SK-N-SH treated with all-trans-retinoic acid at 6 μM for 48 hours (cell line): ENCODE results near the gene KDM4E.
"Not testable (repeated sequence)": the region's sequence is repeated elsewhere in the genome, so short reads cannot be mapped to it uniquely, and the experiment has no call there.

Experiments
- ATAC-seq: fragments of 200-7000 bp; cut with Tn5 transposase; 3 replicates; pipeline ENCODE4 v1.9.1; 2020; ENCODE audit warnings: mild to moderate bottlenecking, moderate library complexity
- BACH2 ChIP-seq: fragments of 250-450 bp; sonication (Bioruptor Pico); IDR thresholded peaks from 2 replicates; pipeline ENCODE4 v1.9.0; 2021; ENCODE audit warnings: mild to moderate bottlenecking, borderline replicate concordance
- CSDC2 ChIP-seq: fragments of 250-450 bp; sonication (Bioruptor Pico); IDR thresholded peaks from 2 replicates; pipeline ENCODE4 v1.5.0; 2020; ENCODE audit warnings: mild to moderate bottlenecking, moderate library complexity
- ESRRG ChIP-seq: fragments of 250-450 bp; sonication (Bioruptor Pico); IDR thresholded peaks from 2 replicates; pipeline ENCODE4 v1.6.1; 2021; ENCODE audit warnings: mild to moderate bottlenecking
- GLIS3 ChIP-seq: fragments of 250-450 bp; sonication (Bioruptor Pico); IDR thresholded peaks from 2 replicates; pipeline ENCODE4 v1.5.0; 2020; ENCODE audit warnings: mild to moderate bottlenecking, moderate library complexity
- ISL1 ChIP-seq: fragments of 250-450 bp; sonication (Bioruptor Pico); IDR thresholded peaks from 2 replicates; pipeline ENCODE4 v2.1.2; 2022; ENCODE audit warnings: mild to moderate bottlenecking, moderate library complexity
- OSR1 ChIP-seq: fragments of 250-450 bp; sonication (Bioruptor Pico); IDR thresholded peaks from 2 replicates; pipeline ENCODE4 v1.8.0; 2022; ENCODE audit warnings: moderate library complexity, mild to moderate bottlenecking, inconsistent platforms
- POU6F1 ChIP-seq: fragments of 250-450 bp; sonication (Bioruptor Pico); IDR thresholded peaks from 2 replicates; pipeline ENCODE4 v1.8.0; 2021; ENCODE audit warnings: low read depth, mild to moderate bottlenecking, moderate library complexity, borderline replicate concordance
- RARB ChIP-seq: fragments of 250-450 bp; sonication (Bioruptor Pico); IDR thresholded peaks from 2 replicates; pipeline ENCODE4 v1.8.0; 2021; ENCODE audit warnings: mild to moderate bottlenecking, moderate library complexity
- SNAI2 ChIP-seq: fragments of 250-450 bp; sonication (Bioruptor Pico); IDR thresholded peaks from 2 replicates; pipeline ENCODE4 v1.5.0; 2020; ENCODE audit warnings: mild to moderate bottlenecking, moderate library complexity
- TCF4 ChIP-seq: fragments of 250-450 bp; sonication (Bioruptor Pico); IDR thresholded peaks from 2 replicates; pipeline ENCODE4 v1.8.0; 2021; ENCODE audit warnings: mild to moderate bottlenecking, moderate library complexity, borderline replicate concordance
- ZC3H10 ChIP-seq: fragments of 250-450 bp; sonication (Bioruptor Pico); IDR thresholded peaks from 2 replicates; pipeline ENCODE4 v1.5.1; 2021; ENCODE audit warnings: mild to moderate bottlenecking, moderate library complexity
- ZFP3 ChIP-seq: fragments of 250-450 bp; sonication (Bioruptor Pico); IDR thresholded peaks from 2 replicates; pipeline ENCODE4 v1.5.0; 2020; ENCODE audit warnings: mild to moderate bottlenecking, moderate library complexity
- ZFP30 ChIP-seq: fragments of 450-650 bp; formaldehyde crosslinking; IDR thresholded peaks from 2 replicates; pipeline ENCODE4 v1.5.0; 2022; ENCODE audit warnings: mild to moderate bottlenecking, moderate library complexity
- ZNF565 ChIP-seq: fragments of 450-650 bp; formaldehyde crosslinking; conservative IDR thresholded peaks from 2 replicates; pipeline ENCODE4 v1.5.0; 2020; ENCODE audit warnings: low read depth, mild to moderate bottlenecking, moderate library complexity
- ZNF70 ChIP-seq: fragments of 450-650 bp; formaldehyde crosslinking; IDR thresholded peaks from 2 replicates; pipeline ENCODE4 v1.5.0; 2020; ENCODE audit warnings: mild to moderate bottlenecking, moderate library complexity
- ZNF8 ChIP-seq: fragments of 450-650 bp; formaldehyde crosslinking; IDR thresholded peaks from 2 replicates; pipeline ENCODE4 v1.5.0; 2020; ENCODE audit warnings: mild to moderate bottlenecking, moderate library complexity
- TF ChIP-seq, protein P1 (sequence below): fragments of 250-450 bp; sonication (Bioruptor Pico); IDR thresholded peaks from 2 replicates; pipeline ENCODE4 v1.8.0; 2020; ENCODE audit warnings: mild to moderate bottlenecking, moderate library complexity, borderline replicate concordance
- TF ChIP-seq, protein P2 (sequence below): fragments of 250-450 bp; sonication (Bioruptor Pico); IDR thresholded peaks from 2 replicates; pipeline ENCODE4 v1.5.1; 2021; ENCODE audit warnings: mild to moderate bottlenecking, moderate library complexity
- TF ChIP-seq, protein P3 (sequence below): fragments of 250-450 bp; sonication (Bioruptor Pico); IDR thresholded peaks from 2 replicates; pipeline ENCODE4 v1.5.1; 2020; ENCODE audit warnings: low read depth, mild to moderate bottlenecking, moderate library complexity
- TF ChIP-seq, protein P4 (sequence below): fragments of 250-450 bp; sonication (Bioruptor Pico); IDR thresholded peaks from 2 replicates; pipeline ENCODE4 v1.5.0; 2020; ENCODE audit warnings: mild to moderate bottlenecking, moderate library complexity

Gene KDM4E

DNA sequence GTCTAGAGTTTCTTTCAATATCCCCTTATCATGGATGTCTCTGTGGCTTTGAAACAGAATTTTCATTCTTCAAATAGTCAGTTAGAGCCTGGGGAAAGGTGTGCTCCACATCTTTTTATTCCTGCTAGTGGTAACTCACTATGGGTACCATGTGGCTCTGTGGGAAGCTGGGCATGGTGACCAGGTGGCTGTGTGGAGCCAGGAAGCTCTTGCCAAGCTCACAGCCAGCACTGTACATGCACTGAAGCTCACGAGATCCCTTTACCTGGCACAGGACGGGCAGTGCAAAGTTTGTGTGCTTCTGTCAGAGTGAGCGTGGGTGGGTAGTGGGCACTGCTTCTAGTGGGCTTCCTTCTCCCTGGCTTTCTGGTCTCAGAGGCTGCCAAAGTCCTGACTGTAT, 17.8 kb downstream of the KDM4E start:
- TF ChIP-seq, protein P1, sequence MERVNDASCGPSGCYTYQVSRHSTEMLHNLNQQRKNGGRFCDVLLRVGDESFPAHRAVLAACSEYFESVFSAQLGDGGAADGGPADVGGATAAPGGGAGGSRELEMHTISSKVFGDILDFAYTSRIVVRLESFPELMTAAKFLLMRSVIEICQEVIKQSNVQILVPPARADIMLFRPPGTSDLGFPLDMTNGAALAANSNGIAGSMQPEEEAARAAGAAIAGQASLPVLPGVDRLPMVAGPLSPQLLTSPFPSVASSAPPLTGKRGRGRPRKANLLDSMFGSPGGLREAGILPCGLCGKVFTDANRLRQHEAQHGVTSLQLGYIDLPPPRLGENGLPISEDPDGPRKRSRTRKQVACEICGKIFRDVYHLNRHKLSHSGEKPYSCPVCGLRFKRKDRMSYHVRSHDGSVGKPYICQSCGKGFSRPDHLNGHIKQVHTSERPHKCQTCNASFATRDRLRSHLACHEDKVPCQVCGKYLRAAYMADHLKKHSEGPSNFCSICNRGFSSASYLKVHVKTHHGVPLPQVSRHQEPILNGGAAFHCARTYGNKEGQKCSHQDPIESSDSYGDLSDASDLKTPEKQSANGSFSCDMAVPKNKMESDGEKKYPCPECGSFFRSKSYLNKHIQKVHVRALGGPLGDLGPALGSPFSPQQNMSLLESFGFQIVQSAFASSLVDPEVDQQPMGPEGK (CRISPR knock-in tag) = no peak
- TF ChIP-seq TCF4 (CRISPR knock-in tag) (no peak), BACH2 (no peak), ZFP30 (CRISPR knock-in tag) (no peak), ZNF70 (no peak), OSR1 (CRISPR knock-in tag) (no peak), ISL1 (CRISPR knock-in tag) (no peak)
- TF ChIP-seq, all 23 proteins: peak for 0

DNA sequence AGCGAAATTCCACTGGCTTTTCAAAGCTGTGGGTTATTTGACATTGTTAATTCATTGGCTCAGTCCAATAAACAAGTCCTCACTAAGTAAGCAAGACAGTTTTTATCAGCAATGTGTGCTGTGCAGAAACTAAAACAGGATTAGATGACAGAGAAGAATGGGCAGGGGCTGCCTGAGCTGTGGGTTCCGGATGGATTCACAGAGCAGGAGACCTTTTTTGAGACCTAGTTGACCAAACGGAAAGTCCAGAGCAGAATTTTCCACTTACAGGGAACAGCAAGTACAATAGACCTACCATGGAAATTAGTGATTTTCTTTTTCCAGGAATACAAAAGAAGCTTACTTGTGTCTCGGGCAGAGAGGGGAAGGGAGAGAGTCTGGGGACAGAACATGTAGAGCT, 19.0 kb downstream of the KDM4E start:
- TF ChIP-seq ZNF565 (CRISPR knock-in tag) (no peak), BACH2 (no peak)
- TF ChIP-seq, all 23 proteins: peak for 0
- ATAC-seq = no peak

More for the DNA sequence above, 17.8 kb downstream of the KDM4E start:
- ATAC-seq = no peak

GRCh38 chr11:95045812-95046211, 20.8 kb downstream of the KDM4E start:
- ATAC-seq = no peak
- TF ChIP-seq ZNF565 (CRISPR knock-in tag) (no peak), ZNF70 (no peak), ESRRG (CRISPR knock-in tag) (no peak), ZNF8 (CRISPR knock-in tag) (no peak), CSDC2 (CRISPR knock-in tag) (no peak), POU6F1 (CRISPR knock-in tag) (no peak), ISL1 (CRISPR knock-in tag) (no peak), TCF4 (CRISPR knock-in tag) (no peak), ZFP30 (CRISPR knock-in tag) (no peak), RARB (CRISPR knock-in tag) (no peak), OSR1 (CRISPR knock-in tag) (no peak), ZFP3 (CRISPR knock-in tag) (no peak), GLIS3 (no peak), SNAI2 (CRISPR knock-in tag) (no peak), ZC3H10 (CRISPR knock-in tag) (no peak)
- TF ChIP-seq, protein P2, sequence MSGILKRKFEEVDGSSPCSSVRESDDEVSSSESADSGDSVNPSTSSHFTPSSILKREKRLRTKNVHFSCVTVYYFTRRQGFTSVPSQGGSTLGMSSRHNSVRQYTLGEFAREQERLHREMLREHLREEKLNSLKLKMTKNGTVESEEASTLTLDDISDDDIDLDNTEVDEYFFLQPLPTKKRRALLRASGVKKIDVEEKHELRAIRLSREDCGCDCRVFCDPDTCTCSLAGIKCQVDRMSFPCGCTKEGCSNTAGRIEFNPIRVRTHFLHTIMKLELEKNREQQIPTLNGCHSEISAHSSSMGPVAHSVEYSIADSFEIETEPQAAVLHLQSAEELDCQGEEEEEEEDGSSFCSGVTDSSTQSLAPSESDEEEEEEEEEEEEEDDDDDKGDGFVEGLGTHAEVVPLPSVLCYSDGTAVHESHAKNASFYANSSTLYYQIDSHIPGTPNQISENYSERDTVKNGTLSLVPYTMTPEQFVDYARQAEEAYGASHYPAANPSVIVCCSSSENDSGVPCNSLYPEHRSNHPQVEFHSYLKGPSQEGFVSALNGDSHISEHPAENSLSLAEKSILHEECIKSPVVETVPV (CRISPR knock-in tag) = no peak
- TF ChIP-seq, protein P3, sequence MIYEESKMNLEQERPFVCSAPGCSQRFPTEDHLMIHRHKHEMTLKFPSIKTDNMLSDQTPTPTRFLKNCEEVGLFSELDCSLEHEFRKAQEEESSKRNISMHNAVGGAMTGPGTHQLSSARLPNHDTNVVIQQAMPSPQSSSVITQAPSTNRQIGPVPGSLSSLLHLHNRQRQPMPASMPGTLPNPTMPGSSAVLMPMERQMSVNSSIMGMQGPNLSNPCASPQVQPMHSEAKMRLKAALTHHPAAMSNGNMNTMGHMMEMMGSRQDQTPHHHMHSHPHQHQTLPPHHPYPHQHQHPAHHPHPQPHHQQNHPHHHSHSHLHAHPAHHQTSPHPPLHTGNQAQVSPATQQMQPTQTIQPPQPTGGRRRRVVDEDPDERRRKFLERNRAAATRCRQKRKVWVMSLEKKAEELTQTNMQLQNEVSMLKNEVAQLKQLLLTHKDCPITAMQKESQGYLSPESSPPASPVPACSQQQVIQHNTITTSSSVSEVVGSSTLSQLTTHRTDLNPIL = no peak
- TF ChIP-seq, protein P4, sequence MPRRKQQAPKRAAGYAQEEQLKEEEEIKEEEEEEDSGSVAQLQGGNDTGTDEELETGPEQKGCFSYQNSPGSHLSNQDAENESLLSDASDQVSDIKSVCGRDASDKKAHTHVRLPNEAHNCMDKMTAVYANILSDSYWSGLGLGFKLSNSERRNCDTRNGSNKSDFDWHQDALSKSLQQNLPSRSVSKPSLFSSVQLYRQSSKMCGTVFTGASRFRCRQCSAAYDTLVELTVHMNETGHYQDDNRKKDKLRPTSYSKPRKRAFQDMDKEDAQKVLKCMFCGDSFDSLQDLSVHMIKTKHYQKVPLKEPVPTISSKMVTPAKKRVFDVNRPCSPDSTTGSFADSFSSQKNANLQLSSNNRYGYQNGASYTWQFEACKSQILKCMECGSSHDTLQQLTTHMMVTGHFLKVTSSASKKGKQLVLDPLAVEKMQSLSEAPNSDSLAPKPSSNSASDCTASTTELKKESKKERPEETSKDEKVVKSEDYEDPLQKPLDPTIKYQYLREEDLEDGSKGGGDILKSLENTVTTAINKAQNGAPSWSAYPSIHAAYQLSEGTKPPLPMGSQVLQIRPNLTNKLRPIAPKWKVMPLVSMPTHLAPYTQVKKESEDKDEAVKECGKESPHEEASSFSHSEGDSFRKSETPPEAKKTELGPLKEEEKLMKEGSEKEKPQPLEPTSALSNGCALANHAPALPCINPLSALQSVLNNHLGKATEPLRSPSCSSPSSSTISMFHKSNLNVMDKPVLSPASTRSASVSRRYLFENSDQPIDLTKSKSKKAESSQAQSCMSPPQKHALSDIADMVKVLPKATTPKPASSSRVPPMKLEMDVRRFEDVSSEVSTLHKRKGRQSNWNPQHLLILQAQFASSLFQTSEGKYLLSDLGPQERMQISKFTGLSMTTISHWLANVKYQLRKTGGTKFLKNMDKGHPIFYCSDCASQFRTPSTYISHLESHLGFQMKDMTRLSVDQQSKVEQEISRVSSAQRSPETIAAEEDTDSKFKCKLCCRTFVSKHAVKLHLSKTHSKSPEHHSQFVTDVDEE (CRISPR knock-in tag) = no peak

DNA sequence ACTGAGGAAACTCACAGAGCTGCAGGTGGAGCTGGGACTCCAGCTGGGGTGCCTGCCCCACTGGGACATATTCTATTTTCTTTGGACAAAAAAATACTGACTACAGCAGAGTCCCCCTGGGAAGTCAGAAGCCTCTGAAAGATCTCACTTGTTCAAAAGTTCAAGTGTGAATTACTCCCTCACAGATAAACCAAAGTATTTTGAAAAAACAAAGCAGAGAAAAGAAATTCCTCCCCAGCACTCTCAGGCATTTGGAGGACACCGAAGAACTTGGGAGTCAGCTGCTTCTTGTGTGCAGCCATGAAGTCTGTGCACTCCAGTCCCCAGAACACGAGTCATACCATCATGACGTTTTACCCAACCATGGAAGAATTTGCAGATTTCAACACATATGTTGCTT, 24.1 kb downstream of the KDM4E start, which contains the start of gene KDM4F:
TSS of gene KDM4F (plus strand) at position 301 of the 400 bp plus-strand sequence.
- not testable (repeated sequence) for ATAC-seq
